Thymus (tissue), 11 donors: Measurements from ENCODE around the gene UBE3B. TPM values are rescaled to one million over a fixed set of nuclear protein-coding genes. Genes with fewer than 3 reads are reported as not detected.

Experiments used
- DNase-seq, 9 donors: peaks; one replicate each; pipeline ENCODE4 v3.0.0-alpha.2; 2013; ENCODE audit warnings: low spot score in 9 of 9, low read depth in 6 of 9, missing footprints in 1 of 9
- H3K27ac ChIP-seq, 2 donors: one replicate each; pipeline ENCODE4 v1.5.1; 2013; ENCODE audit warnings: control low read depth in 1 of 2, low read depth in 1 of 2, low read length in 1 of 2, mild to moderate bottlenecking in 1 of 2, moderate library complexity in 1 of 2
- H3K27me3 ChIP-seq, 2 donors: one replicate each; pipeline ENCODE4 v1.5.1; 2013; ENCODE audit warnings: low read length in 1 of 2; ENCODE audit not compliant: control insufficient read depth in 2 of 2, insufficient read depth in 1 of 2
- H3K36me3 ChIP-seq, 2 donors: one replicate each; pipeline ENCODE4 v1.5.1; 2013; ENCODE audit warnings: low read length in 1 of 2, mild to moderate bottlenecking in 1 of 2, moderate library complexity in 1 of 2; ENCODE audit not compliant: control insufficient read depth in 2 of 2, insufficient read depth in 2 of 2
- H3K4me1 ChIP-seq, 2 donors: one replicate each; pipeline ENCODE4 v1.5.1; 2013; ENCODE audit warnings: low read length in 2 of 2; ENCODE audit not compliant: control insufficient read depth in 2 of 2, insufficient read depth in 2 of 2
- H3K4me3 ChIP-seq, 2 donors: one replicate each; pipeline ENCODE4 v1.5.1; 2013; ENCODE audit warnings: low read length in 2 of 2, control low read depth in 1 of 2, mild to moderate bottlenecking in 1 of 2
- H3K9me3 ChIP-seq, 2 donors: one replicate each; pipeline ENCODE4 v1.5.1; 2013; ENCODE audit warnings: low read length in 1 of 2, mild to moderate bottlenecking in 1 of 2; ENCODE audit not compliant: control insufficient read depth in 2 of 2, insufficient read depth in 1 of 2
- WGBS: extraction: QIAGEN DNeasy Blood & Tissue Kit; methylation state at CpG from one replicate; pipeline ENCODE4 v1.1.7; 2013; 5-methylcytosine and 5-hydroxymethylcytosine counted together
- polyA plus RNA-seq: library from polyadenylated mRNA; stranded (reverse); fragments of 200-250 nt; gene quantifications from one replicate; pipeline ENCODE4 v1.2.3, GENCODE V29; 2013
- total RNA-seq: library from RNA; stranded (reverse); fragments of 120-200 nt; gene quantifications from one replicate; pipeline ENCODE4 v1.2.4, GENCODE V29; 2013
- donor health status: healthy.

UBE3B gene
- total and polyA plus RNA-seq, 2 donors, result 11.7 to 13.5 TPM

GRCh38 chr12:109542014-109542413 is 64.6 kb downstream of the UBE3B start:
- Histone ChIP-seq H3K27me3 (peaks cover 0 to 2% of the 10 kb centered on the region in 2 donors), H3K27ac (no peak overlapping the region), H3K36me3 (no peaks in the 10 kb centered on the region), H3K9me3 (no peaks in the 10 kb centered on the region), H3K4me3 (no peak overlapping the region), H3K4me1 (no peaks in the 10 kb centered on the region)
- DNase-seq, result no peak
- WGBS, result 96% methylated on average over 2 of the region's 2 CpGs

GRCh38 chr12:109542876-109543275 is 65.4 kb downstream of the UBE3B start:
- no peaks in the 10 kb centered on the region for H3K36me3 ChIP-seq
- no peaks in the 10 kb centered on the region for H3K9me3 ChIP-seq
- WGBS, result 96% methylated on average over 6 of the region's 6 CpGs
- peaks cover 0 to 2% of the 10 kb centered on the region in 2 donors for H3K27me3 ChIP-seq
- no peak overlapping the region for H3K27ac ChIP-seq
- H3K4me3 ChIP-seq, result no peak overlapping the region
- no peaks in the 10 kb centered on the region for H3K4me1 ChIP-seq
- DNase-seq, result no peak

GRCh38 chr12:109544955-109545531 is 67.6 kb downstream of the UBE3B start:
- H3K36me3 ChIP-seq, result no peaks in the 10 kb centered on the region
- peaks cover 0 to 13% of the 10 kb centered on the region in 2 donors for H3K27me3 ChIP-seq
- H3K4me3 ChIP-seq, result no peak overlapping the region
- DNase-seq, result peak in 1 of 9 donors; percentile 10
- 66% methylated on average over 7 of the region's 7 CpGs for WGBS
- H3K4me1 ChIP-seq, result no peaks in the 10 kb centered on the region
- no peak overlapping the region for H3K27ac ChIP-seq
- no peaks in the 10 kb centered on the region for H3K9me3 ChIP-seq

- Histone ChIP-seq H3K36me3 (no peaks in the 10 kb centered on the region), H3K27me3 (peaks cover 0 to 18% of the 10 kb centered on the region in 2 donors), H3K27ac (no peak overlapping the region), H3K4me1 (no peaks in the 10 kb centered on the region), H3K4me3 (no peak overlapping the region), H3K9me3 (no peaks in the 10 kb centered on the region)
- no peak for DNase-seq
- whole genome bisulfite sequencing, result 78% methylated on average over 5 of the region's 5 CpGs
These were observed 68.4 kb downstream of the UBE3B start for GRCh38 chr12:109545826-109546225.

GRCh38 chr12:109547286-109547685 is 69.9 kb downstream of the UBE3B start:
- H3K9me3 ChIP-seq, result no peaks in the 10 kb centered on the region
- no peaks in the 10 kb centered on the region for H3K36me3 ChIP-seq
- no peak overlapping the region for H3K27ac ChIP-seq
- peaks cover 0 to 19% of the 10 kb centered on the region in 2 donors for H3K27me3 ChIP-seq
- DNase-seq, result no peak
- H3K4me1 ChIP-seq, result no peaks in the 10 kb centered on the region
- 90% methylated on average over 18 of the region's 18 CpGs for WGBS
- H3K4me3 ChIP-seq, result no peak overlapping the region

GRCh38 chr12:109548258-109548657 is 70.8 kb downstream of the UBE3B start:
- Histone ChIP-seq H3K36me3 (no peaks in the 10 kb centered on the region), H3K4me3 (no peak overlapping the region), H3K9me3 (no peaks in the 10 kb centered on the region), H3K27me3 (peaks cover 0 to 19% of the 10 kb centered on the region in 2 donors), H3K27ac (no peak overlapping the region), H3K4me1 (no peaks in the 10 kb centered on the region)
- DNase-seq, result no peak
- 88% methylated on average over 4 of the region's 4 CpGs for WGBS

GRCh38 chr12:109549613-109550270 is 72.3 kb downstream of the UBE3B start:
- 76% methylated on average over 15 of the region's 15 CpGs for WGBS
- Histone ChIP-seq H3K4me3 (no peak overlapping the region), H3K27ac (no peak overlapping the region), H3K4me1 (no peaks in the 10 kb centered on the region), H3K27me3 (peaks cover 0 to 24% of the 10 kb centered on the region in 2 donors), H3K9me3 (no peaks in the 10 kb centered on the region), H3K36me3 (no peaks in the 10 kb centered on the region)
- no peak for DNase-seq

- Histone ChIP-seq H3K36me3 (no peaks in the 10 kb centered on the region), H3K9me3 (no peaks in the 10 kb centered on the region), H3K27me3 (peaks cover 0 to 24% of the 10 kb centered on the region in 2 donors), H3K27ac (no peak overlapping the region), H3K4me1 (no peaks in the 10 kb centered on the region), H3K4me3 (no peak overlapping the region)
- no peak for DNase-seq
- 82% methylated on average over 12 of the region's 12 CpGs for WGBS
These were observed 72.8 kb downstream of the UBE3B start for GRCh38 chr12:109550281-109550680.

- Histone ChIP-seq H3K27ac (no peak overlapping the region), H3K36me3 (no peaks in the 10 kb centered on the region), H3K9me3 (no peaks in the 10 kb centered on the region), H3K4me1 (no peaks in the 10 kb centered on the region), H3K27me3 (peaks cover 0 to 24% of the 10 kb centered on the region in 2 donors), H3K4me3 (no peak overlapping the region)
- WGBS, result 92% methylated on average over 6 of the region's 6 CpGs
- no peak for DNase-seq
These were observed 73.7 kb downstream of the UBE3B start for GRCh38 chr12:109551108-109551507.
